Smooth muscle cell of trachea (primary cell): Measurements from ENCODE around the gene SUCO. TPM values are rescaled to one million over a fixed set of nuclear protein-coding genes. Genes with fewer than 3 reads are reported as not detected.

Source experiments
- total RNA-seq: library from RNA; depleted of rRNA; stranded (reverse); fragments of >200 nt; gene quantifications from 2 replicates; pipeline ENCODE4 v1.2.1, GENCODE V29; 2014

SUCO gene, protein sequence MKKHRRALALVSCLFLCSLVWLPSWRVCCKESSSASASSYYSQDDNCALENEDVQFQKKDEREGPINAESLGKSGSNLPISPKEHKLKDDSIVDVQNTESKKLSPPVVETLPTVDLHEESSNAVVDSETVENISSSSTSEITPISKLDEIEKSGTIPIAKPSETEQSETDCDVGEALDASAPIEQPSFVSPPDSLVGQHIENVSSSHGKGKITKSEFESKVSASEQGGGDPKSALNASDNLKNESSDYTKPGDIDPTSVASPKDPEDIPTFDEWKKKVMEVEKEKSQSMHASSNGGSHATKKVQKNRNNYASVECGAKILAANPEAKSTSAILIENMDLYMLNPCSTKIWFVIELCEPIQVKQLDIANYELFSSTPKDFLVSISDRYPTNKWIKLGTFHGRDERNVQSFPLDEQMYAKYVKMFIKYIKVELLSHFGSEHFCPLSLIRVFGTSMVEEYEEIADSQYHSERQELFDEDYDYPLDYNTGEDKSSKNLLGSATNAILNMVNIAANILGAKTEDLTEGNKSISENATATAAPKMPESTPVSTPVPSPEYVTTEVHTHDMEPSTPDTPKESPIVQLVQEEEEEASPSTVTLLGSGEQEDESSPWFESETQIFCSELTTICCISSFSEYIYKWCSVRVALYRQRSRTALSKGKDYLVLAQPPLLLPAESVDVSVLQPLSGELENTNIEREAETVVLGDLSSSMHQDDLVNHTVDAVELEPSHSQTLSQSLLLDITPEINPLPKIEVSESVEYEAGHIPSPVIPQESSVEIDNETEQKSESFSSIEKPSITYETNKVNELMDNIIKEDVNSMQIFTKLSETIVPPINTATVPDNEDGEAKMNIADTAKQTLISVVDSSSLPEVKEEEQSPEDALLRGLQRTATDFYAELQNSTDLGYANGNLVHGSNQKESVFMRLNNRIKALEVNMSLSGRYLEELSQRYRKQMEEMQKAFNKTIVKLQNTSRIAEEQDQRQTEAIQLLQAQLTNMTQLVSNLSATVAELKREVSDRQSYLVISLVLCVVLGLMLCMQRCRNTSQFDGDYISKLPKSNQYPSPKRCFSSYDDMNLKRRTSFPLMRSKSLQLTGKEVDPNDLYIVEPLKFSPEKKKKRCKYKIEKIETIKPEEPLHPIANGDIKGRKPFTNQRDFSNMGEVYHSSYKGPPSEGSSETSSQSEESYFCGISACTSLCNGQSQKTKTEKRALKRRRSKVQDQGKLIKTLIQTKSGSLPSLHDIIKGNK (N-terminal part only)
- total RNA-seq, result 26.6 and 40.0 TPM in 2 replicates

DNA sequence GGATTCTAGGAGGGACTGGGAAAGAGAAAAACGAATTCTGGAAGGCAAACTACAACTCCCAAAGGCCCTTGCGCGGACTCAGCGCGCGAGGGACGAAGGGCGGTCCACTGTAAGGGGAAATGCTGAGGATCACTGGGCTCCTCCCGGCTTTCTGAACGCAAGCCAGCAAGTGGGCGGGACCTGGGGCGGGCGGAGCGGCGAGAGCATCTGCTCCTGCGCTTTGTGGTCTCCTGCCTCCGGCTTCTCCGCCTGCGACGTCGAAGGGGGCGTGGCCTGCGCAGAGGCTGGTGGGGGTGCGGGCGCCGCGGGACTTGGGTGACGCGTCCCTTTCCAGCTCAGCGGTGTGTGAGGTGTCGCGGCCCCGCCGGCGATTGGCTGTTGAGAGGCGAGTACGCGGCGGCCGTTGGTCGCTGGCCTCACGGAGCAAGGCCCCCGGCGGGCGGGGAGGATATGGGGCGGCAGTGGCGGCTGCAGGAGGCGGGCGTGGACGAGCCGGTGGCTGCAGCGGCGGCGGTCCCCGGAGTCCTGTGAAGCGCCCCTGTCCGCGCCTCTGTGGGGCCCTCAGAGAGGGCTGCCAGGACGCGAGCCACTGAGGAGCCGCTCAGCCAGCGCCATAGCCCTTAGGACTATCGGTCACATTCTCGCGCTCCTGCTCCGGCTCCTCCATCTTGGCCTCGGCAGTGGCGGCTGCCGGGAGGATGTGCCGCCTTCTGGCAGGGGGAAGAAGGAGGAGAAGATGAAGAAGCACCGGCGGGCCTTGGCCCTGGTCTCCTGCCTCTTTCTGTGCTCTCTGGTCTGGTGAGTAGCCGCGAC, at the start of gene SUCO:
SUCO (plus strand) TSS at position 451 of the 813 bp plus-strand sequence; CDS start at position 737, 286 bp downstream.

DNA sequence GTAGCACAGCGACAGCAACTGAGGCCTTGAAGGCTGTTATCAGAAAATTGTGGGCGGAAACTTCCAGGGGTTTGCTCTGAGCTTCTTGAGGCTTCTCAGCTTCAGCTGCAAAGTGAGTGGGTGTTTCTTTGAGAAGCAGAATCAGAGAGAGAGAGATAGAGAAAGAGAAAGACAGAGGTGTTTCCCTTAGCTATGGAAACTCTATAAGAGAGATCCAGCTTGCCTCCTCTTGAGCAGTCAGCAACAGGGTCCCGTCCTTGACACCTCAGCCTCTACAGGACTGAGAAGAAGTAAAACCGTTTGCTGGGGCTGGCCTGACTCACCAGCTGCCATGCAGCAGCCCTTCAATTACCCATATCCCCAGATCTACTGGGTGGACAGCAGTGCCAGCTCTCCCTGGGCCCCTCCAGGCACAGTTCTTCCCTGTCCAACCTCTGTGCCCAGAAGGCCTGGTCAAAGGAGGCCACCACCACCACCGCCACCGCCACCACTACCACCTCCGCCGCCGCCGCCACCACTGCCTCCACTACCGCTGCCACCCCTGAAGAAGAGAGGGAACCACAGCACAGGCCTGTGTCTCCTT, 126.0 kb downstream of the SUCO start, which contains the start of gene FASLG:
FASLG (plus strand) TSS at position 233 of the 583 bp plus-strand sequence; CDS start at position 332, 99 bp downstream.

Other genes starting within 250 kb of the SUCO start
- not detected in 2 replicates for gene C1orf105, start 112.5 kb upstream of the SUCO start, total RNA-seq
- 12.4 and 20.8 TPM in 2 replicates for gene PIGC, start 89.1 kb upstream of the SUCO start, total RNA-seq
- gene FASLG, start 126.0 kb downstream of the SUCO start, total RNA-seq, result not detected in 2 replicates